Caco-2 (cell line): ENCODE measurements around the gene HHAT. TPM values are rescaled to one million over a fixed set of nuclear protein-coding genes. Genes with fewer than 3 reads are reported as not detected.

Experiments
- BruUV-seq: library from RNA; stranded (reverse); fragments of 400-500 nt; replicated peaks from 2 replicates; lab custom pipeline; 2021; lab: Mats Ljungman, UMichigan
- CTCF ChIA-PET: fragments of 300-600 bp; sonication (Branson Sonifier 250); formaldehyde crosslinking; loops from one replicate; lab custom pipeline; 2022; ENCODE audit warnings: antibody characterized with exemption; lab: Charles Lee
- POLR2A ChIA-PET: fragments of 300-600 bp; sonication (Branson Sonifier 250); formaldehyde crosslinking; loops from one replicate; lab custom pipeline; 2022; ENCODE audit warnings: antibody characterized with exemption; lab: Charles Lee
- DNase-seq, 2 experiments: peaks; one replicate each; pipeline versions ENCODE4 v3.0.0 to v3.0.0-alpha.2; 2020 to 2022
- H3K27me3 ChIP-seq: replicated peaks from 2 replicates; pipeline ENCODE4 v1.6.0; 2011; ENCODE audit warnings: low read length; ENCODE audit not compliant: control insufficient read depth, insufficient read depth
- H3K36me3 ChIP-seq: 2 replicates; pipeline ENCODE4 v1.5.1; 2011; ENCODE audit warnings: low read length; ENCODE audit not compliant: control insufficient read depth, insufficient read depth
- H3K4me1 ChIP-seq: fragments of 250-450 bp; sonication (Bioruptor Pico); 2 replicates; pipeline ENCODE4 v1.5.1; 2020; ENCODE audit warnings: mild to moderate bottlenecking
- H3K4me3 ChIP-seq: 2 replicates; pipeline ENCODE4 v1.5.1; 2011; ENCODE audit warnings: low read depth, mild to moderate bottlenecking, control low read depth, low read length
- H3K9me3 ChIP-seq: fragments of 250-450 bp; sonication (Bioruptor Pico); 2 replicates; pipeline ENCODE4 v1.5.1; 2020; ENCODE audit warnings: mild to moderate bottlenecking, moderate library complexity
- H3K27ac Mint-ChIP-seq: one replicate; pipeline ENCODE4 v1.8.0; 2022; ENCODE audit warnings: mixed read lengths; ENCODE audit not compliant: unreplicated experiment
- H3K27me3 Mint-ChIP-seq: one replicate; pipeline ENCODE4 v1.8.0; 2022; ENCODE audit warnings: mixed read lengths; ENCODE audit not compliant: insufficient read depth, unreplicated experiment
- H3K36me3 Mint-ChIP-seq: one replicate; pipeline ENCODE4 v1.8.0; 2022; ENCODE audit warnings: mild to moderate bottlenecking, mixed read lengths; ENCODE audit not compliant: insufficient read depth, unreplicated experiment
- H3K4me1 Mint-ChIP-seq: one replicate; pipeline ENCODE4 v1.8.0; 2022; ENCODE audit warnings: low read depth, mixed read lengths; ENCODE audit not compliant: unreplicated experiment
- H3K4me3 Mint-ChIP-seq: one replicate; pipeline ENCODE4 v1.8.0; 2022; ENCODE audit warnings: mild to moderate bottlenecking, moderate library complexity, mixed read lengths; ENCODE audit not compliant: unreplicated experiment
- H3K9me3 Mint-ChIP-seq: one replicate; pipeline ENCODE4 v1.8.0; 2022; ENCODE audit warnings: mixed read lengths; ENCODE audit not compliant: unreplicated experiment
- intact Hi-C: fragments of 100-400 bp; cut with micrococcal nuclease; formaldehyde crosslinking; loops from one replicate; pipeline ENCODE4 v1.10.0; 2022; ENCODE audit not compliant: unreplicated experiment
- total RNA-seq: library from RNA; stranded (reverse); gene quantifications from 2 replicates; pipeline ENCODE4 v1.2.3, GENCODE V29; 2022
- TF ChIP-seq, protein P1 (sequence below), 2 experiments: fragments of 200-600 bp in 1 of 2; IDR thresholded peaks; 1 replicate in 1 of 2; 2 replicates in 1 of 2; pipeline versions ENCODE4 v1.5.1 to v1.8.0; 2011 to 2022; ENCODE audit warnings: antibody characterized with exemption in 1 of 2, control low read depth in 1 of 2, inconsistent platforms in 1 of 2, low read depth in 1 of 2, low read length in 1 of 2, mild to moderate bottlenecking in 1 of 2, moderate library complexity in 1 of 2; ENCODE audit not compliant: insufficient read depth in 1 of 2, severe bottlenecking in 1 of 2, unreplicated experiment in 1 of 2

HHAT gene
- total RNA-seq, 1 experiment from 2014 or later: 3.9 TPM

DNA sequence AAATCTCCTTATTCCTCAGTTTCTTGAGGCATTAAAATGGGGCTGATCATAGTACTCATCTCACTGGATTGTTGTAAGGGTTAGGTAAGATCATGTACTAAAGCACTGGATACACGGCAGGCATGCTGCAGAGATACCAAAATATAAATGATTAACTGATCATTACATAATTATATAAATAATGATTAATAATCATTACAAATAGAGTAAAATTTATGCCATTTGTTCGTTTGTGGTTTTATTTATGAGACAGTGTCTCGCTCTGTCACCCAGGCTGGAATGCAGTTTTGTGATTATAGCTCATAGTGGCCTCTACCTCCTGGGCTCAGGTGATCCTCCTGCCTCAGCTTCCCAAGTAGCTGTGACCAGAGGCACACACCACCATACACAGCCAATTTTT, 140.7 kb downstream of the HHAT start:
- H3K27me3 ChIP-seq: no peaks in the 10 kb centered on the region
- ChIA-PET CTCF (no interaction called here), POLR2A (no interaction called here)
- no peak for DNase-seq
- no peaks in the 10 kb centered on the region for H3K36me3 ChIP-seq
- H3K27me3 Mint-ChIP-seq: peaks cover 14% of the 10 kb centered on the region
- TF ChIP-seq, protein P1, sequence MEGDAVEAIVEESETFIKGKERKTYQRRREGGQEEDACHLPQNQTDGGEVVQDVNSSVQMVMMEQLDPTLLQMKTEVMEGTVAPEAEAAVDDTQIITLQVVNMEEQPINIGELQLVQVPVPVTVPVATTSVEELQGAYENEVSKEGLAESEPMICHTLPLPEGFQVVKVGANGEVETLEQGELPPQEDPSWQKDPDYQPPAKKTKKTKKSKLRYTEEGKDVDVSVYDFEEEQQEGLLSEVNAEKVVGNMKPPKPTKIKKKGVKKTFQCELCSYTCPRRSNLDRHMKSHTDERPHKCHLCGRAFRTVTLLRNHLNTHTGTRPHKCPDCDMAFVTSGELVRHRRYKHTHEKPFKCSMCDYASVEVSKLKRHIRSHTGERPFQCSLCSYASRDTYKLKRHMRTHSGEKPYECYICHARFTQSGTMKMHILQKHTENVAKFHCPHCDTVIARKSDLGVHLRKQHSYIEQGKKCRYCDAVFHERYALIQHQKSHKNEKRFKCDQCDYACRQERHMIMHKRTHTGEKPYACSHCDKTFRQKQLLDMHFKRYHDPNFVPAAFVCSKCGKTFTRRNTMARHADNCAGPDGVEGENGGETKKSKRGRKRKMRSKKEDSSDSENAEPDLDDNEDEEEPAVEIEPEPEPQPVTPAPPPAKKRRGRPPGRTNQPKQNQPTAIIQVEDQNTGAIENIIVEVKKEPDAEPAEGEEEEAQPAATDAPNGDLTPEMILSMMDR (IDR thresholded peaks at IDR 0.05; ENCODE audit: insufficient read depth in 1 of 2, low read depth in 1 of 2, low read length in 1 of 2, severe bottlenecking in 1 of 2, unreplicated experiment in 1 of 2): no peak
- H3K9me3 ChIP-seq: no peaks in the 10 kb centered on the region
- intact Hi-C loops: no loop called here
- no peaks in the 10 kb centered on the region; the same call in 1 of the 2 replicates for H3K4me1 ChIP-seq
- no TSS peak for BruUV-seq
- peaks cover 2% of the 10 kb centered on the region for H3K36me3 Mint-ChIP-seq
- H3K4me3 ChIP-seq: no peak overlapping the region
- H3K9me3 Mint-ChIP-seq: no peaks in the 10 kb centered on the region
- peaks cover 4% of the 10 kb centered on the region for H3K4me1 Mint-ChIP-seq
- H3K4me3 Mint-ChIP-seq: no peak overlapping the region
- no peak overlapping the region for H3K27ac Mint-ChIP-seq

DNA sequence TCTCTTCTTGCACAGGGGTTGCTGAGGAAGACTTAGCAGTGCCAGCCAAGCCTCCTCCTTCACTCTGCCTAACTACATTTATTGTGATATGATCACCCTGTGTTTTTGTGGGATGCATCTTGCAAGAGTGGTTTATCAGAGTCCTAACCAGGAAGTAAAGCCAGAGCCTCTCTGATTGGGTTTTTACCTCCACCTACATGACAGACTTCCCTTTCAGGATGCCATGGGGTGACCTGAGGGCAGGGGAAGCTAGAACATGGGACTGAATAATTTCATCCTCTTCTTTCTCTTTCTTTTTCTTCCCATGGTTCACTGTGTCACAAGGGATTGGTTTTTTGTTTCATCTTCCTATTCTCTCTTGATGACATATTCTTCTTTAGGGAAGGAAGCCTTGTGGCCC, 146.6 kb downstream of the HHAT start:
- Mint-ChIP-seq H3K4me1 (no peaks in the 10 kb centered on the region), H3K4me3 (no peak overlapping the region), H3K27ac (no peak overlapping the region), H3K27me3 (peaks cover 11% of the 10 kb centered on the region), H3K9me3 (no peaks in the 10 kb centered on the region), H3K36me3 (no peaks in the 10 kb centered on the region)
- intact Hi-C loops: no loop called here
- BruUV-seq: no TSS peak
- no peaks in the 10 kb centered on the region for H3K9me3 ChIP-seq
- H3K36me3 ChIP-seq: no peaks in the 10 kb centered on the region
- TF ChIP-seq, protein P1 (IDR thresholded peaks at IDR 0.05; ENCODE audit: insufficient read depth in 1 of 2, low read depth in 1 of 2, low read length in 1 of 2, severe bottlenecking in 1 of 2, unreplicated experiment in 1 of 2): no peak
- no peaks in the 10 kb centered on the region for H3K4me1 ChIP-seq
- ChIA-PET CTCF (no interaction called here), POLR2A (no interaction called here)
- DNase-seq: no peak
- H3K27me3 ChIP-seq: no peaks in the 10 kb centered on the region
- H3K4me3 ChIP-seq: no peak overlapping the region

DNA sequence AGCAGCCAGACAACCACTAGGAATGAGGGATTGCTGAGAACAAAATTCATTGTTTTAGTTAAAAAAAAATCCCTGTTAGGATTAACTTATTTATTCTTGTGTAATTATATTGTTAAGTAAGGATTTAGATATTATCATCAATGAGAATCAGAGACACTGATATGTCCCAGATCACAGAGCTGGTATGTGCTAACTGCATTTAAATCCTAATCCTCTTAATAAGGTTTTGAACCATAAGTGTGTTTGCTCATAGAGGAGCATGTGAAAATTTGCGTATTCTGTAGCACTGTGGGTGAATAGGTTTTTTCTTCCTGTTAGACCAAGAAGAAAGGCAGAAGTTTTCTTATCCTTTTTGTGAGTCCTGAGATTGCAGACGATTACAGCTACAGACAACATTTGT, 147.1 kb downstream of the HHAT start:
- no peak overlapping the region for H3K4me3 Mint-ChIP-seq
- no peak overlapping the region for H3K4me3 ChIP-seq
- TF ChIP-seq, protein P1 (IDR thresholded peaks at IDR 0.05; ENCODE audit: insufficient read depth in 1 of 2, low read depth in 1 of 2, low read length in 1 of 2, severe bottlenecking in 1 of 2, unreplicated experiment in 1 of 2): no peak
- BruUV-seq: no TSS peak
- no peaks in the 10 kb centered on the region for H3K36me3 ChIP-seq
- no peaks in the 10 kb centered on the region for H3K4me1 Mint-ChIP-seq
- H3K27me3 Mint-ChIP-seq: peaks cover 9% of the 10 kb centered on the region
- DNase-seq: no peak
- no peaks in the 10 kb centered on the region for H3K9me3 Mint-ChIP-seq
- ChIA-PET CTCF (no interaction called here), POLR2A (no interaction called here)
- no peaks in the 10 kb centered on the region for H3K27me3 ChIP-seq
- no peaks in the 10 kb centered on the region for H3K4me1 ChIP-seq
- H3K9me3 ChIP-seq: no peaks in the 10 kb centered on the region
- intact Hi-C loops: no loop called here
- no peaks in the 10 kb centered on the region for H3K36me3 Mint-ChIP-seq
- no peak overlapping the region for H3K27ac Mint-ChIP-seq
